Left colon (tissue), 2 donors: ENCODE measurements around the gene MMP28. TPM values are rescaled to one million over a fixed set of nuclear protein-coding genes. Genes with fewer than 3 reads are reported as not detected.

Experiments
- ATAC-seq: fragments of 200-7000 bp; cut with Tn5 transposase; one replicate; pipeline ENCODE4 v1.9.1; 2020; ENCODE audit warnings: mild to moderate bottlenecking, moderate library complexity
- DNase-seq, 2 donors: peaks; one replicate each; pipeline ENCODE4 v3.0.0-alpha.2; 2020
- intact Hi-C, 2 donors: fragments of 100-400 bp; cut with DNase I in 1 of 2; cut with micrococcal nuclease in 1 of 2; formaldehyde crosslinking; loops; one replicate each; pipeline versions ENCODE4 v1.11.2 to v1.14.0; 2022; cut with DNase I, micrococcal nuclease
- long read RNA-seq: library from polyadenylated mRNA; unstranded; transcript quantifications from one replicate; pipeline ENCODE4 v2.0.0, GENCODE V29; 2021
- total RNA-seq, 2 donors: library from RNA; stranded (reverse); fragmentation: NEBNext Ultra II Directional; extraction: Animal tissue kit (Norgen Biotek cat#: 25700); gene quantifications; one replicate each; pipeline ENCODE4 v1.2.1, GENCODE V29; 2021
- donor health status: DM: no; HTN: no; CAD: no.
- donor health status: DM: yes; HTN: yes; CAD: no.

Gene MMP28, protein sequence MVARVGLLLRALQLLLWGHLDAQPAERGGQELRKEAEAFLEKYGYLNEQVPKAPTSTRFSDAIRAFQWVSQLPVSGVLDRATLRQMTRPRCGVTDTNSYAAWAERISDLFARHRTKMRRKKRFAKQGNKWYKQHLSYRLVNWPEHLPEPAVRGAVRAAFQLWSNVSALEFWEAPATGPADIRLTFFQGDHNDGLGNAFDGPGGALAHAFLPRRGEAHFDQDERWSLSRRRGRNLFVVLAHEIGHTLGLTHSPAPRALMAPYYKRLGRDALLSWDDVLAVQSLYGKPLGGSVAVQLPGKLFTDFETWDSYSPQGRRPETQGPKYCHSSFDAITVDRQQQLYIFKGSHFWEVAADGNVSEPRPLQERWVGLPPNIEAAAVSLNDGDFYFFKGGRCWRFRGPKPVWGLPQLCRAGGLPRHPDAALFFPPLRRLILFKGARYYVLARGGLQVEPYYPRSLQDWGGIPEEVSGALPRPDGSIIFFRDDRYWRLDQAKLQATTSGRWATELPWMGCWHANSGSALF
- 10 to 100 TPM; 62.7 to 83.0 TPM for total RNA-seq
- long read RNA-seq, transcript MMP28-203 (3 exons, 1,092 nt), result minor isoform, 23 of 248 reads
- long read RNA-seq, transcript MMP28-201 (8 exons, 1,928 nt), result major isoform, 114 of 248 reads
- long read RNA-seq, partial matches to known transcripts, result 50 of 248 reads
- long read RNA-seq, other reads (novel, unspliced or antisense), result 60 of 248 reads

DNA sequence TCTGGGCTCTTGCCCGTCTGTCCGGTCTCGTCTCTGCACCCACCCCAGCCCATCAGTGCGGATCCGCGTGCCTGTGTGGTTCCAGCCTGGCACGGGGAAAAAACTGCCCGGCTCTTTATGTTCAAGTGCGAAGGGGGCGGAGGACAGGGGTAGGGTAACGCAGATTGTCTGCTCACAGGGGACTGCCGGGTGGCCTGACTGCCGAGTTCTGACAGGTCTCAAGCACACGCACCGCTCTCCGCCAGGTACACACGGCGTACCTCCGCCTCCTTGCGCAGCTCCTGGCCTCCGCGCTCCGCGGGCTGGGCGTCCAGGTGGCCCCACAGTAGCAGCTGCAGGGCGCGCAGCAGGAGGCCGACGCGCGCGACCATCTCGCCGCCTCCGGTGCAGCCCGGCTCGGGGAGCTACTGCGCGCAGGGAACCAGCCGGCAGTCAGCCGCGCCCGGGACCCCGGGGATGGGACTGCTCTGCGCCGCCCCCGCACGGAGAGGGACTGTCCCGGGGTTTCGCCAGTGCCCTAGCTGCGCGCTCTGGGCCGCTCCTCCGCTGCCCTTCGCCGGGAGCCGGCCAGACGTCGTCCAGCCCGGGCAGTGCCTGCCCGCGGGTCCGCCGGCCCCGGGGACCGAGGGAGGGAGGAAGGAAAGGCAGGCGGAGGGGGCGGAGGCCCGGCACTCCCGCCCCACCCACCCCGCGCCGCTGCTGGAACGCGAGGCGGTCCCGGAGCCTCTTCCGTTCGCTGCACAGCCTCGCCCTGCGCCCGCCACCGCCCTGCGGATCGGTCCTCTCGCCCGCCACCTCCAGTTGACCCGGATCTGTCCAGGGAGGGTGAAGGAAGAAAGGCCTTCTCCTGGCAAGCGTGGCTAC is at the start of gene MMP28:
Gene MMP28, minus strand, starts transcription at position 635 of the 864 bp plus-strand sequence. Its CDS starts 264 bp downstream, at position 371.
- ATAC-seq (peak; percentile 83), DNase-seq (peak; percentile 85 to 86)
- intact Hi-C loops, result no loop called here

DNA sequence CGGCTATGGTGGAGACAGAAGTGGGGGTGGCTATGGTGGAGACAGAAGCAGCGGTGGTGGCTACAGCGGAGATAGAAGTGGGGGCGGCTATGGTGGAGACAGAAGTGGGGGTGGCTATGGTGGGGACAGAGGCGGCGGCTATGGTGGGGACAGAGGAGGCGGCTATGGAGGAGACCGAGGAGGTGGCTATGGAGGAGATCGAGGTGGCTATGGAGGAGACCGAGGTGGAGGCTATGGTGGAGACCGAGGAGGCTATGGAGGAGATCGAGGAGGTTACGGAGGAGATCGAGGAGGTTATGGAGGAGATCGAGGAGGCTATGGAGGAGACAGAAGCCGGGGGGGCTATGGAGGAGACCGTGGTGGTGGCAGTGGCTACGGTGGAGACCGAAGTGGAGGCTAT is 49.1 kb upstream of the MMP28 start:
- ATAC-seq (no peak), DNase-seq (no peak)
- intact Hi-C loops, result no loop called here

DNA sequence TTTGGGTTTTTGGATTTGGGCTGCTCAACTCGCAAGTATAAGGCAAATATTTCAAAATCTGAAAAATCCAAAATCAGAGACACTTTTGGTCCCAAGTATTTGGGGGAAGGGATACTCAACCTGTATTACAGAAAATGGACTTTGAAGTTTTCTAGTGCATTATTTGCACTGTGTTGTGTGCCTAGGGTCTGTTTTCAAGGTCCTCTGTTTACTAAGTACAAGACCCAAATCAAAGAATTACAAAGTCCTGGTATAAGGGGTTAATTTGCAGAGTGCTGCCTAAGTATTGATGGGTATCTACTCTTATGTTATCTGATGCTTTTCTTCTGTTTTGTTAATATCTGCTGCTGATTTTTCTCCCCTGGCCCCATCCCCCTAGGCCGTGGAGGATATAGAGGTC is 48.3 kb upstream of the MMP28 start:
- DNase-seq (no peak), ATAC-seq (no peak)
- intact Hi-C loops, result no loop called here

DNA sequence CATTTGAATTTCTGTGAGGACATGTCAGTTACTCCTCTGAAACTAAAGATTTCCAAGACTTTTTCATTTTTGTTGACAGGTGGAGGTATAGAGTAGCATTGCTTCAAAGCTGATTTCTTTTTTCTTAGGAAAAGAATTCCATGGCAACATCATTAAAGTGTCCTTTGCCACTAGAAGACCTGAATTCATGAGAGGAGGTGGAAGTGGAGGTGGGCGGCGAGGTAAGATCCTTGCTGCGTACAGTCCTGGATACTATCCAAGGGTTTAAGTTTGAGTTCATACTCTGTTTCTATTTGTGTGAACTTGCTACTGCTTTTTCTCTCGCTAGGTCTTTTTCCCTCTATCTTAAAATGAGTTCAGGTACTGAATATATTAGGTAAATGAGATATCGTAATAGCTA is 46.8 kb upstream of the MMP28 start:
- intact Hi-C loops, result no loop called here
- ATAC-seq, result no peak
- DNase-seq, result no peak

DNA sequence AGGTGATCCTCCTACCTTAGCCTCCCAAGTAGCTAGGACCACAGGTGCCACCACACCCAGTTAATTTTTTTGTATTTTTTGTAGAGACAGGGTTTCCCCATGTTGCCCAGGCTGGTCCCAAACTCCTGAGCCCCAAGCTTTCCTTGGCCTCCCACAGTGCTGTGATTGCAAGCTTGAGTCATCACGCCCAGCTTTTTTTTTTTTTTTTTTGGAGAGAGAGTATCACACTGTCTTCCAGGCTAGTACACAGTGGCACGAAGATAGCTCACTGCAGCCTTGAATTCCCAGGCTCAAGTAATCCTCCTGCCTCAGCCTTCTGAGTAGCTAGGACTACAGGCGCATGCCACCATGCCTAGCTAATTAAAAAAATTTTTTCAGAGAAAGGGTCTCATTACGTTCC is 46.1 kb upstream of the MMP28 start:
- DNase-seq (no peak), ATAC-seq (no peak)
- intact Hi-C loops, result no loop called here

DNA sequence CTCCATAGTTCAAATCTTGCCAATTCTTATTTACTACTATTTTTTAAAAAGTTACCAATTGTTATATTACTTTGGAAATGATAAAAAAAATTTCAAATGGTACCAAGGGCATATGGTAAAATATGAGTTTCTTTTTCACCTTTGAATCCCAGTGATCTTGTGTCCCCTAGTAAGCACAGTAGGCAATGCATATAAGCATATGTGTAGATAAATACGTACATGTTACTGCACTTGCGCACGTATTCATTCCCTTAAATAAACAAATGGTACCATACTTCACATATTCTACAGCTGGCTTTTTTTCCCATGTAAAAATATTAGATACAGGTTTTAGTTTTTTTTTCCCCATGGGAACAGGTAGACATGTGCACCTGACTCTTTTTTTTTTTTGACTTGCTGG is 45.7 kb upstream of the MMP28 start:
- intact Hi-C loops, result no loop called here
- no peak for DNase-seq
- no peak for ATAC-seq

DNA sequence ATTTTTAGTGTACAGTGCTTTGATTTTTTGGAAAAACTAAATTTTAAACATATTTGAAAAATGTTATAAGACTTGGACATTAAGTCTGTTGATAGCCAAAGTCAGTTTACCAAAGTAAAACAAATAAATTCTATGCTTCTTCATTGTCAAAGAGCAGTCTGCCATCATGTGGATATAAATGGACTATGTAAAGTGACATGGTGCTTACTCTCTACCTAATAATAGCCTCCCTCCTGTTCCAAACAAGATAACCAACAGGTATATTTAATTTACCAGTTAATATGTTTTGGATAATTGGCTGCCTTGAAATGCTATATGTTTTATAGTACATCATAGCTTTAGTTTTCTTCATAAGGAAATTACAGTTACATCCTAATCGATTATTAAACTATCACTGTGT is 29.8 kb upstream of the MMP28 start:
- ATAC-seq, result no peak
- no peak for DNase-seq
- intact Hi-C loops, result no loop called here

DNA sequence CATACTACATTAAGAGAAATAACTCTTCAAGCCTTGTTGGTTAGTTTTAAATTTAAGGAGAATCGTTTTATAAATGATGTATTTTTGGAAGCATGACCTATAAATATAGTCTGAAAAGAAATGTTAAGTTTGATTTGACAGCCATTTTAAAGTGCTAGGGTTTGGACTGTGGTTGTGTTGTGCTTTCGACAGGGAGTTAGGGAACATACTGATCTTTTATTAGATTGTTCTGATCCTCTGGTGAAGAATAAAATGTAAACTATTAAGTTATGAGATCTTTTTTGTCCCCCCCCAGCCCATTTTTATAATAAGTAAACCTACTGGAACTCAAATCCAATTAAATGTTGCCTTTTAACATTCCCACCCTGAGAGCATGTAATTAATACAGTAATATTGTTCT is 25.9 kb upstream of the MMP28 start:
- intact Hi-C loops, result no loop called here
- DNase-seq (no peak), ATAC-seq (no peak)

DNA sequence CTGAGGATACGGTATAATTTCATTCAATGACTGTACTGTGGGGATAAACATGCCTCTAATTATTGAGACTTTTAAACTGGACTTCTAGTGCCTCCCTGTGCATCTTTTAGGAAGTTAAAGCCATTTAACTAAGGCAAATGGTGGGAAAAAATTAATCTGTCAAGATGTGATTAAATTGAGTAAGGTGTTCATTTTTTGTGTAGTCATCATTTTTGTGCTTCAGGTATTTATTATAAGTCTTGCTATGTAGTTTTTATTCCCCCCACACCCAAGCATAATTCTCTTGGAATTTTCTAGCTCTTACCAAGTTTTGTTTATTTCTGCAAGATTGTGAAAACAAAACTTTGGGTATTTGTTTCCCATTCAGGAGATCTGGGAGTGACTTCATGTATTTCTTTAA is 24.0 kb upstream of the MMP28 start:
- DNase-seq (no peak), ATAC-seq (no peak)
- intact Hi-C loops, result no loop called here

DNA sequence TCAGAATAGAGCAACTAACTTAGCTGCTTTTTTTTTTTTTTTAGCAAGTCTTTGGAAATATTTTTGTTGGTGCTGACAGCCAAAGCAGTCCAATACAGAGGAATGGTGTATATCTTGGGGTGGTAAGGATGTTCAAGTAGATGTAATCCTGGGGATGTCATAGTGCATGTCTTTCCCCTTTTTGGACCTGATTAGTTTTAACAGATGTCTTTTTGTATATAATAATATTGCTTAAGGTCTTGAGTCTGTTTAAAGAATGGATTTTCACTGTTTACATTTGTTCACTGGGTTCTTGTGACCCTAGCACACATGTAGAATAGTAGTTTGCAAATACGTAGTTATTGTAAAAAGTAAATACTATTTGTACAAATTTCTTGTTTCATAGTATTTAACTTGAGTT is 21.8 kb upstream of the MMP28 start:
- intact Hi-C loops, result no loop called here
- no peak for ATAC-seq
- DNase-seq, result no peak

DNA sequence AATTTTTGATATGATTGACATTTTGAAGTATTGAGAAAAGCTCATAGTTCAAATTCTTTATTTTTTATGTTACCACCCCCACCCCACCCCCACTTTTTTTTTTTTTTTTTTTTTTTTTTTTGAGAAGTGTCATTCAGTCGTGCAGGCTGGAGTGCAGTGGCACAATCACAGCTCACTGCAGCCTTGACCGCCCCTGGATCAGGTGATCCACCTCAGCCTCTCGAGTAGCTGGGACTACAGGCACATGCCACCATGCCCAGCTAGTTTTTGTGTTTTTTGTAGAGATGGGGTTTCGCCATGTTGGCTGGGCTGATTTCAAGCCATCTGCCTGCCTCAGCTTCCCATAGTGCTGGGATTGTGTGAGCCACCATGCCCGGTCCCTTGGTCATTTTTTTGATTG is 21.3 kb upstream of the MMP28 start:
- DNase-seq (no peak), ATAC-seq (no peak)
- intact Hi-C loops, result no loop called here

DNA sequence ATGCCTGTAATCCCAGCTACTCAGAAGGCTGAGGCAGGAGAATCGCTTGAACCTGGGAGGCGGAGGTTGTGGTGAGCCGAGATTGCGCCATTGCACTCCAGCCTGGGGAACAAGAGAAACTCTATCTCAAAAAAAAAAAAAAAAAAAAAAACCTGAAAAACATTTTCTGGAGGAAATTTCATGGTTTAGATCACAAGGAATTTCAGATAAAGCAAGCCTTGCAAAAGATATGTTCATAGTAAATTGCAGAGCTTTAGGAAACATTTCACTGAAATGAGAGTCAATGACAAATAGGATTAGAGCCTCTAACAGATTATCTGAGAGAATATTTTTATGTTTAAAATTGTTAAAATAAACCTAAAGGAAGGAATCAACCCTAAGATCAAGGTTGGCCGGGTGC is 17.0 kb upstream of the MMP28 start:
- intact Hi-C loops, result no loop called here

DNA sequence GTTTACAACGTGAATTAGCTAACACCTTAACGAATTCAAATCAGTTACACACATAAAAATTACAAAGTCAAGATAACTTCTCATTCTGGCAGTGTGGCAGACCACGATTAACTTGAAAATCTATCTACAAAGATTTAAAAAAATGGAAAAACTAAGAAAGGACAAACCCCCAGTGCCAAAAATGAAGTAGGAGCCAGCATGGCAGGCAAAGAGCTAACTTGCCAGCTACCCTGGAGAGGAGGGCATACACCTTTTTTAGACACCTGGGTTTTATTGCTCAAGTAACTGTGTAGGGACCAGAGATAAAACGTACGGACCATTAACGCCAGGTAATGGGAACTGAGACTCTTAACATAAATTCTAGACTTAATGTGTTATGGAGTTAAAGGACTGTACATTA is 16.3 kb upstream of the MMP28 start:
- DNase-seq (no peak), ATAC-seq (no peak)
- intact Hi-C loops, result no loop called here

More for the DNA sequence above, 17.0 kb upstream of the MMP28 start:
- ATAC-seq, result no peak
- DNase-seq, result no peak

DNA sequence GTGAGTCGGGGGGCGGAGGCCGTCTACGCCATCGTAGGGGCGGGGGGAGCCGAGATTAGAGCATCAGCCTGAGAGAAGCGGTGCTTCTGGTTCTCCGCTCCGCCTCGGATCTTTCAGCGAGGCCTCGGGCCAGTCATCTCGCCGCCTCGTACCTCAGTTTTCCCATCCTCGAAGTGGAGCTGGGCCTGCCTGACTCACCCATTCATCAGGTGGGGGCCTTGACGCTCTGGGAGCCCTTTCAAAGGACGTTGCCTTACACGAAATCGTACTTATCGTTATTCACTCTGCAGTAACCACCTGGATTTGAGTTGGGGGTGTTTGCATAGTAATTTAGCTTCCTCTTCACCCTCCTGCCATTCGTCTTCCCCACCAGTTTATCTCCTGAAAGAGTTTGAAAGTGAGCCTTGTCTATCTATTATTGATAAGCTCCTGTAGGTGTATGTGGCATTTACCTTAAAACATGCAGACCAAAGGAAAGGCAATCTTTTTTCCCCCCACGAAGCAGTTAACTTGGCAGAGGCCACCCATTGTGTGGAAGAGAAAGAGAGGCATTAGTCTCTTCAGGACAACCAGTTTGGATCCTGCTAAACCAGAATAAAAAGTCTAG is 14.5 kb upstream of the MMP28 start:
- intact Hi-C loops, result loop anchor here in 1 of 2 donors (5.0 kb wide), 1 partner anchor 48 kb away; the partner anchor contains the start of gene C17orf50
- ATAC-seq, result no peak
- peak in 1 of 2 donors; percentile 60 for DNase-seq

DNA sequence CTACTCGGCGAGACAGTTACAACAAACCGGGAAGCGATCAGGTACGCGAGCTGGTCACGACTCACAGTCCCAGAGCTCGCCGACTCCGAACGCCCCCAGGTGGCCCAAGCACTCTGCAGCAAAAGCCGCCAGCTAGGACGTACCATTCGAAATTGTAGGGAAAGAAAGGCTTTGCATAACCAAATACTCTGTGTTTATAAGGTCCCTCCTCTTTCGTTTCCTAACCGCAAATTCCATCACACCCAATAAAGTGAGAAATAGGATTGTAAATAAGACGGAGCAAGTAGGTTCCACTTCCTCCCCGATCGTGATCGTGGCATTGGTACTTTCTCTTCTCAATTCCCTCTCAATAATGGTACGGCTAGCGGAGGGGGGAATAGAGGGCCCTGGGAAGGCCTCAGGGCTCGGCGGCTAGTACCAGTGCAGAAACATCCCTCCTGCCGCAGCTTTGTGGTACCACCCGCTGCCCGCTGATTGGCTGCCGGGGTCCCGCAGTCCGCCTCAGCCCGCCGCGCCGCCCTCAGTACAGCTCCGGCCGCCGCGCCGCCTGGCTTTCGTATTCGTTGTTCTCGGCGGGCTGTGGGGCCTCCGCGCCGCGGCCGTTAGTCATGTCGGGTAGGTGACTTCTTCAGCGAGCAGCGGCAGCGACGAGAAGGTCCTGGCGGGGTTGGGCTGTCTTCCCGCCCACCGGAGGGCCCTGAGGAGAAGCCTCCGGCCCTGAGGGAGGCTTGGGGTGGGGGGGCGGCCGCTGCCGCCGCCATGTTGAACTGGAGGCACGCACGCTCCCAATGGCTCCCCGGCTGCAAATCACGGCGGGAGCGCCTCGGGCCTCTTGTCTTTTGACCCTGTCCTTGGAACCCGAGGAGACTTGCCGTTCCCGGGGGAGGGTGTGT is 13.8 kb upstream of the MMP28 start, which contains the start of gene TAF15:
Gene TAF15, plus strand, starts transcription at position 523 of the 893 bp plus-strand sequence. Its CDS starts 86 bp downstream, at position 609.
- peak; percentile 95 to 98 for DNase-seq
- ATAC-seq, result peak; percentile 90
- intact Hi-C loops, result loop anchor here in 1 of 2 donors (5.0 kb wide), 1 partner anchor 47 kb away; the partner anchor contains the start of gene C17orf50

DNA sequence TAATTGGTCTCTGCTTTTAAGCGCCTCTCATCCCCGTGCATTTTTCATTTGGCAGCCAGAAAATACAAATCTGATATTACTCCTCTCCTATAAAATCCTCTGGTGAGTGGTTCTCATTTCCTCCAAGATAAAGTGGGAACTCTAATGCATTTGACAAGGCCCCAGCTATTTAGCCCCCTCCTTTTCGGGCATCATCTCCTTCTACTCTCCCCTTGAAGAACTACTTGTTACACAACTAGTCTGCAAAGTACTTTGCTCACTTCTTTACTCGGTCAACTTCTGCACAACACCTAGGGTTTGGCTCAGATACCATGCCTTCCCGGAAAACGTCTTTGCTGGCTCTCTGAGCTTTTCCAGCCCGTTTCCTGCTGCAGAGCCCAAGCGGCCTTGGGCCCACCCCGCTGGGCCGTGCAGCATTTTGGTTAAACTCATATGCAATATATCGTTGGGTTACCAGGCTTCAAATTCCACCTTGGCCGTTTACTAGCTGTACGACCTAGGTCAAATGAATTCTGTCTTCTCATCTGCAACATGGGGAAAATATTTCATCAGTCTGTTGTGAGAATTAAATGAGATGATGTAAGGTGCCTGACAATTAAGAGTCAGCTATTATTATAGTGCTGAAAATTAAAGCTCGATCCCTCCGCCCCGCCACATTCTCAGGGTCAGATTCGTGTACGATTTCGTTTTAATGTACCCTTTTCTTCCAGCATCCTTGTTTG is 13.0 kb upstream of the MMP28 start:
- ATAC-seq, result no peak
- no peak for DNase-seq
- intact Hi-C loops, result loop anchor here in 1 of 2 donors (5.0 kb wide), 1 partner anchor 46 kb away; the partner anchor contains the start of gene C17orf50
